Upper lobe of left lung (tissue), 4 donors: ENCODE measurements around the gene ZBED5.

ENCODE experiments used
- POLR2A ChIP-seq, 4 donors: fragments of 450-650 bp; IDR thresholded peaks; one replicate each; pipeline ENCODE4 v1.5.1; 2016 to 2017; ENCODE audit warnings: antibody characterized with exemption in 4 of 4, mild to moderate bottlenecking in 2 of 4
- TF ChIP-seq, protein P1 (sequence below), 6 experiments: fragments of 450-650 bp in 4 of 6; fragments of 200-600 bp in 2 of 6; sonication (generic) in 2 of 6; IDR thresholded peaks; one replicate each; pipeline ENCODE4 v1.5.1; 2016 to 2019; ENCODE audit warnings: antibody characterized with exemption in 6 of 6

- TF ChIP-seq POLR2A (IDR thresholded peaks at IDR 0.05): no peak
- TF ChIP-seq, protein P1, sequence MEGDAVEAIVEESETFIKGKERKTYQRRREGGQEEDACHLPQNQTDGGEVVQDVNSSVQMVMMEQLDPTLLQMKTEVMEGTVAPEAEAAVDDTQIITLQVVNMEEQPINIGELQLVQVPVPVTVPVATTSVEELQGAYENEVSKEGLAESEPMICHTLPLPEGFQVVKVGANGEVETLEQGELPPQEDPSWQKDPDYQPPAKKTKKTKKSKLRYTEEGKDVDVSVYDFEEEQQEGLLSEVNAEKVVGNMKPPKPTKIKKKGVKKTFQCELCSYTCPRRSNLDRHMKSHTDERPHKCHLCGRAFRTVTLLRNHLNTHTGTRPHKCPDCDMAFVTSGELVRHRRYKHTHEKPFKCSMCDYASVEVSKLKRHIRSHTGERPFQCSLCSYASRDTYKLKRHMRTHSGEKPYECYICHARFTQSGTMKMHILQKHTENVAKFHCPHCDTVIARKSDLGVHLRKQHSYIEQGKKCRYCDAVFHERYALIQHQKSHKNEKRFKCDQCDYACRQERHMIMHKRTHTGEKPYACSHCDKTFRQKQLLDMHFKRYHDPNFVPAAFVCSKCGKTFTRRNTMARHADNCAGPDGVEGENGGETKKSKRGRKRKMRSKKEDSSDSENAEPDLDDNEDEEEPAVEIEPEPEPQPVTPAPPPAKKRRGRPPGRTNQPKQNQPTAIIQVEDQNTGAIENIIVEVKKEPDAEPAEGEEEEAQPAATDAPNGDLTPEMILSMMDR (IDR thresholded peaks at IDR 0.05): no peak
Measured at GRCh38 chr11:10900681-10901415, 43.0 kb upstream of the ZBED5 start.
